SK-N-SH (cell line): ENCODE results near the gene IMMT. TPM values are rescaled to one million over a fixed set of nuclear protein-coding genes. Genes with fewer than 3 reads are reported as not detected.

ENCODE experiments used
- CTCF ChIA-PET: fragments of 300-600, 350-600 bp; formaldehyde crosslinking; extraction: SDS; loops from one replicate; lab custom pipeline; 2021; lab: Yijun Ruan, JAX
- POLR2A ChIA-PET: fragments of 350-600 bp; sonication (Branson Sonifier 250); formaldehyde crosslinking; extraction: SDS; loops from one replicate; lab custom pipeline; 2020; ENCODE audit warnings: antibody characterized with exemption, inconsistent platforms; lab: Yijun Ruan, JAX
- DNase-seq: peaks from one replicate; pipeline ENCODE4 v3.0.0; 2012
- H2AFZ ChIP-seq: fragments of 200-600 bp; sonication (generic); 2 replicates; pipeline ENCODE4 v1.8.1; 2016; ENCODE audit warnings: antibody characterized with exemption, mild to moderate bottlenecking, low read depth
- H3F3A ChIP-seq: fragments of 200-600 bp; sonication (generic); replicated peaks from 2 replicates; pipeline ENCODE3; 2016; ENCODE audit warnings: antibody characterized with exemption, mild to moderate bottlenecking; ENCODE audit not compliant: insufficient read depth
- H3K27ac ChIP-seq, 2 experiments: fragments of 200-500 bp in 1 of 2; fragments of 200-600 bp in 1 of 2; sonication (Bioruptor generic) in 1 of 2; sonication (generic), shearing (Covaris generic) in 1 of 2; 2 replicates each; pipeline versions ENCODE4 v1.5.1 to v1.6.1; 2014 to 2016; ENCODE audit warnings: low read depth in 2 of 2, inconsistent platforms in 1 of 2, low read length in 1 of 2, mild to moderate bottlenecking in 1 of 2, mixed read lengths in 1 of 2
- H3K27me3 ChIP-seq: fragments of 200-600 bp; sonication (generic), shearing (Covaris generic); 2 replicates; pipeline ENCODE4 v1.6.1; 2016; ENCODE audit warnings: mixed run types; ENCODE audit not compliant: insufficient read depth
- H3K36me3 ChIP-seq, 2 experiments: fragments of 200-500 bp in 1 of 2; fragments of 200-600 bp in 1 of 2; sonication (Bioruptor generic) in 1 of 2; sonication (generic) in 1 of 2; replicated peaks in 1 of 2; 2 replicates each; pipeline versions ENCODE3 to v1.5.1; 2014 to 2016; ENCODE audit warnings: low read length in 1 of 2, mild to moderate bottlenecking in 1 of 2; ENCODE audit not compliant: insufficient read depth in 2 of 2, control insufficient read depth in 1 of 2
- H3K4me1 ChIP-seq, 2 experiments: fragments of 200-500 bp in 1 of 2; fragments of 200-600 bp in 1 of 2; sonication (Bioruptor generic) in 1 of 2; sonication (generic), shearing (Covaris generic) in 1 of 2; 2 replicates each; pipeline versions ENCODE4 v1.5.1 to v1.6.1; 2014 to 2016; ENCODE audit warnings: low read depth in 1 of 2, low read length in 1 of 2, mixed run types in 1 of 2; ENCODE audit not compliant: insufficient read depth in 2 of 2, control insufficient read depth in 1 of 2
- H3K4me2 ChIP-seq: fragments of 200-600 bp; sonication (generic), shearing (Covaris generic); 2 replicates; pipeline ENCODE4 v1.6.1; 2017; ENCODE audit warnings: mixed run types
- H3K4me3 ChIP-seq, 2 experiments: fragments of 200-500 bp in 1 of 2; fragments of 200-600 bp in 1 of 2; sonication (Bioruptor generic) in 1 of 2; sonication (generic), shearing (Covaris generic) in 1 of 2; 2 replicates each; pipeline versions ENCODE4 v1.5.1 to v1.8.1; 2014 to 2016; ENCODE audit warnings: low read depth in 2 of 2, inconsistent platforms in 1 of 2, low read length in 1 of 2, mild to moderate bottlenecking in 1 of 2, mixed read lengths in 1 of 2, moderate library complexity in 1 of 2
- H3K79me2 ChIP-seq: fragments of 200-600 bp; sonication (generic); 2 replicates; pipeline ENCODE4 v1.8.1; 2017; ENCODE audit warnings: mild to moderate bottlenecking; ENCODE audit not compliant: insufficient read depth
- H3K9ac ChIP-seq: fragments of 200-600 bp; sonication (generic); 2 replicates; pipeline ENCODE4 v1.6.1; 2017; ENCODE audit warnings: mixed run types
- H3K9me2 ChIP-seq: fragments of 200-600 bp; sonication (generic); 2 replicates; pipeline ENCODE4 v1.6.1; 2017; ENCODE audit warnings: mixed run types
- H3K9me3 ChIP-seq: fragments of 200-600 bp; sonication (generic); 2 replicates; pipeline ENCODE4 v1.6.1; 2017; ENCODE audit warnings: mixed run types, mild to moderate bottlenecking, moderate library complexity
- H4K20me1 ChIP-seq: fragments of 200-600 bp; sonication (generic); 2 replicates; pipeline ENCODE4 v1.6.1; 2017; ENCODE audit warnings: mild to moderate bottlenecking, mixed run types; ENCODE audit not compliant: insufficient read depth
- CHD2 ChIP-seq: fragments of 150-350 bp; IDR thresholded peaks from 2 replicates; pipeline ENCODE4 v1.6.1; 2018; ENCODE audit warnings: low read length; ENCODE audit not compliant: partially characterized antibody
- ELF1 ChIP-seq: IDR thresholded peaks from 2 replicates; pipeline ENCODE4 v1.4.0; 2012
- FOSL2 ChIP-seq: IDR thresholded peaks from 2 replicates; pipeline ENCODE4 v1.4.0; 2012; ENCODE audit warnings: low read depth, mild to moderate bottlenecking, moderate library complexity, borderline replicate concordance
- FOXJ3 ChIP-seq: sonication (generic); formaldehyde crosslinking; IDR thresholded peaks from 2 replicates; pipeline ENCODE4 v1.5.1; 2020; ENCODE audit warnings: mild to moderate bottlenecking, missing genetic modification reagents
- FOXM1 ChIP-seq: IDR thresholded peaks from 2 replicates; pipeline ENCODE4 v1.4.0; 2012; ENCODE audit warnings: low read depth, mild to moderate bottlenecking
- GABPA ChIP-seq: IDR thresholded peaks from 2 replicates; pipeline ENCODE4 v1.4.0; 2012; ENCODE audit warnings: low read depth, mild to moderate bottlenecking
- GATA2 ChIP-seq: sonication (generic); formaldehyde crosslinking; IDR thresholded peaks from 2 replicates; pipeline ENCODE4 v1.5.0; 2020; ENCODE audit warnings: mild to moderate bottlenecking, missing genetic modification reagents
- JUND ChIP-seq: IDR thresholded peaks from 2 replicates; pipeline ENCODE4 v1.4.0; 2012
- MXI1 ChIP-seq: IDR thresholded peaks from 2 replicates; pipeline ENCODE4 v1.6.1; 2012; ENCODE audit warnings: mild to moderate bottlenecking, low read depth, low read length, improper control_type of control experiment
- NRF1 ChIP-seq: IDR thresholded peaks from 2 replicates; pipeline ENCODE4 v1.6.1; 2012; ENCODE audit warnings: low read depth, mild to moderate bottlenecking, low read length
- POLR2AphosphoS5 ChIP-seq: IDR thresholded peaks from 2 replicates; pipeline ENCODE4 v1.6.1; 2012; ENCODE audit warnings: low read depth, low read length
- RAD21 ChIP-seq: IDR thresholded peaks from 2 replicates; pipeline ENCODE4 v1.6.1; 2012; ENCODE audit warnings: mild to moderate bottlenecking, low read length
- RCOR1 ChIP-seq: fragments of 150-350 bp; IDR thresholded peaks from 2 replicates; pipeline ENCODE4 v1.6.1; 2017; ENCODE audit warnings: antibody characterized with exemption, low read length
- RFX5 ChIP-seq: IDR thresholded peaks from 2 replicates; pipeline ENCODE4 v1.6.1; 2012; ENCODE audit warnings: mild to moderate bottlenecking, improper control_type of control experiment, low read length
- RXRA ChIP-seq: IDR thresholded peaks from 2 replicates; pipeline ENCODE4 v1.4.0; 2012; ENCODE audit warnings: low read depth, mild to moderate bottlenecking, borderline replicate concordance
- SIN3A ChIP-seq: IDR thresholded peaks from 2 replicates; pipeline ENCODE4 v1.6.1; 2012; ENCODE audit warnings: low read depth, mild to moderate bottlenecking, low read length, moderate library complexity, borderline replicate concordance
- SMC3 ChIP-seq: IDR thresholded peaks from 2 replicates; pipeline ENCODE4 v1.6.1; 2012; ENCODE audit warnings: low read depth, low read length, improper control_type of control experiment
- TEAD4 ChIP-seq: IDR thresholded peaks from 2 replicates; pipeline ENCODE4 v1.4.0; 2012; ENCODE audit warnings: mild to moderate bottlenecking, borderline replicate concordance; ENCODE audit not compliant: insufficient read depth
- WGBS: methylation state at CpG from one replicate; pipeline ENCODE4 v1.1.6; 2017; ENCODE audit warnings: low lambda C conversion rate; 5-methylcytosine and 5-hydroxymethylcytosine counted together
- polyA plus RNA-seq, 3 experiments: library from polyadenylated mRNA; depleted of rRNA; stranded (reverse); fragments of >200 nt; gene quantifications; 2 replicates each; pipeline ENCODE4 v1.2.3, GENCODE V29; 2012
- TF ChIP-seq, protein P1 (sequence below): IDR thresholded peaks from 2 replicates; pipeline ENCODE4 v1.4.0; 2012; ENCODE audit warnings: low read depth
- TF ChIP-seq, protein P2 (sequence below): fragments of 150-350 bp; IDR thresholded peaks from 2 replicates; pipeline ENCODE4 v1.6.1; 2016; ENCODE audit warnings: mild to moderate bottlenecking, low read depth, low read length
- TF ChIP-seq, protein P3 (sequence below): IDR thresholded peaks from 2 replicates; pipeline ENCODE4 v1.4.0; 2012; ENCODE audit warnings: low read depth, borderline replicate concordance
- TF ChIP-seq, protein P4 (sequence below): IDR thresholded peaks from 2 replicates; pipeline ENCODE4; 2012

Gene IMMT
- polyA plus RNA-seq, 1 of the 3 experiments (the other 2 are of a cell fraction): 36.3 TPM

DNA sequence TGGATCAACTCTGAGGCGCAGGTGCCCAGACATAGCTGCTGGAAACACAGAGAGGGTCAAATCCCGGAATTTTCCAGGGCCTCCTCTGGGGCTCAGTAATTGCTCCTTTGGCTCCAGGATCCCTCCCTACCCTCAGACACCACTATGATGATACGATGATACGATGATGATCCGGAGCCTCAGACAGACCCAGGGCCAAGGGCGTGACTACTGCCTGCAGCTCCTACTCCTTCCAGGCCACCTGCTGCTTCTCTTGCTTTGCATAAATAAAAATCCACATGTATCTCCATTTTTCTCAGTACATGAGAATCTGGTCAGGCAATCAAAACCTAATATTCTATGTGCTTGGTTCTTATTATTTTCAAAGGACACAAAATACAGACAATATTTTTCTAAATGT, 37.6 kb upstream of the IMMT start:
- Histone ChIP-seq H3K79me2 (no peaks in the 10 kb centered on the region), H3F3A (no peaks in the 10 kb centered on the region), H3K9ac (no peak overlapping the region), H3K27ac (no peak overlapping the region), H3K9me3 (no peaks in the 10 kb centered on the region), H3K4me3 (no peak overlapping the region), H2AFZ (no peak overlapping the region), H3K27me3 (no peaks in the 10 kb centered on the region; the same call in 1 of the 2 replicates), H3K9me2 (no peaks in the 10 kb centered on the region), H3K4me1 (peaks cover 0 to 7% of the 10 kb centered on the region in 2 experiments; a peak in 1 of 4 replicates), H3K4me2 (no peak overlapping the region), H3K36me3 (no peaks in the 10 kb centered on the region), H4K20me1 (no peaks in the 10 kb centered on the region)
- ChIA-PET POLR2A (no interaction called here), CTCF (interaction anchor here (0.7 to 2.2 kb wide), 3 partner anchors 12 to 34 kb away, joined by 3 to 10 read pairs (median 4); partner anchors contain the start of gene MRPL35)
- WGBS: 43% methylated on average over 1 of the region's 6 CpGs
- TF ChIP-seq NRF1 (no peak), POLR2AphosphoS5 (no peak), RCOR1 (no peak), RAD21 (no peak), ELF1 (no peak), FOXJ3 (CRISPR knock-in tag) (no peak), TEAD4 (no peak), FOSL2 (no peak), JUND (no peak), RXRA (no peak), CHD2 (no peak), SIN3A (no peak), FOXM1 (no peak), MXI1 (no peak)
- TF ChIP-seq, protein P1, sequence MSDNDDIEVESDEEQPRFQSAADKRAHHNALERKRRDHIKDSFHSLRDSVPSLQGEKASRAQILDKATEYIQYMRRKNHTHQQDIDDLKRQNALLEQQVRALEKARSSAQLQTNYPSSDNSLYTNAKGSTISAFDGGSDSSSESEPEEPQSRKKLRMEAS: no peak
- TF ChIP-seq, protein P2, sequence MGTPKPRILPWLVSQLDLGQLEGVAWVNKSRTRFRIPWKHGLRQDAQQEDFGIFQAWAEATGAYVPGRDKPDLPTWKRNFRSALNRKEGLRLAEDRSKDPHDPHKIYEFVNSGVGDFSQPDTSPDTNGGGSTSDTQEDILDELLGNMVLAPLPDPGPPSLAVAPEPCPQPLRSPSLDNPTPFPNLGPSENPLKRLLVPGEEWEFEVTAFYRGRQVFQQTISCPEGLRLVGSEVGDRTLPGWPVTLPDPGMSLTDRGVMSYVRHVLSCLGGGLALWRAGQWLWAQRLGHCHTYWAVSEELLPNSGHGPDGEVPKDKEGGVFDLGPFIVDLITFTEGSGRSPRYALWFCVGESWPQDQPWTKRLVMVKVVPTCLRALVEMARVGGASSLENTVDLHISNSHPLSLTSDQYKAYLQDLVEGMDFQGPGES: no peak
- TF ChIP-seq, protein P3, sequence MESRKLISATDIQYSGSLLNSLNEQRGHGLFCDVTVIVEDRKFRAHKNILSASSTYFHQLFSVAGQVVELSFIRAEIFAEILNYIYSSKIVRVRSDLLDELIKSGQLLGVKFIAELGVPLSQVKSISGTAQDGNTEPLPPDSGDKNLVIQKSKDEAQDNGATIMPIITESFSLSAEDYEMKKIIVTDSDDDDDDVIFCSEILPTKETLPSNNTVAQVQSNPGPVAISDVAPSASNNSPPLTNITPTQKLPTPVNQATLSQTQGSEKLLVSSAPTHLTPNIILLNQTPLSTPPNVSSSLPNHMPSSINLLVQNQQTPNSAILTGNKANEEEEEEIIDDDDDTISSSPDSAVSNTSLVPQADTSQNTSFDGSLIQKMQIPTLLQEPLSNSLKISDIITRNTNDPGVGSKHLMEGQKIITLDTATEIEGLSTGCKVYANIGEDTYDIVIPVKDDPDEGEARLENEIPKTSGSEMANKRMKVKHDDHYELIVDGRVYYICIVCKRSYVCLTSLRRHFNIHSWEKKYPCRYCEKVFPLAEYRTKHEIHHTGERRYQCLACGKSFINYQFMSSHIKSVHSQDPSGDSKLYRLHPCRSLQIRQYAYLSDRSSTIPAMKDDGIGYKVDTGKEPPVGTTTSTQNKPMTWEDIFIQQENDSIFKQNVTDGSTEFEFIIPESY: no peak
- DNase-seq: no peak

DNA sequence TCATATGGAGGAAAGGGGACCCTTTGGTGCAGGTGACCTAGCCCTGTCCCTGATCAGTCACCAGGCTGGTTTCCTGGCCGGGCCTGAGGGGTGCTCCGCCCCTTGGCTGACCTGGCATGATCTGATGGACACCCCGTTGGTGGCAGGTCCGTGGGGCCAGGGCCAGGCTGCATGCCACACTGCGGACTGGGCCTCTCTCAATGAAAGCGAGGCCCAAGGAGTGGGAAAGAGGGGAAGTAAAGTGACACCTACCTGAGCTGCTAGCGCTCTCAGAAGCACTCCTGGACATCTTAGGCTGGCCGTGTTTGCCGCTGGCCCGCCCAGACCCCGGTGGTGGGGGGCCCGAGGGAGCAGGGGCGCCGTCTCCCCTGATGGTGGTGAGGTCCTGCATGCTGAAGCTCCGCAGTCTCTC, 37.1 kb upstream of the IMMT start:
- Histone ChIP-seq H3K36me3 (no peaks in the 10 kb centered on the region), H3K79me2 (no peaks in the 10 kb centered on the region), H3F3A (no peaks in the 10 kb centered on the region), H4K20me1 (no peaks in the 10 kb centered on the region), H3K27ac (no peak overlapping the region), H3K27me3 (no peaks in the 10 kb centered on the region; the same call in 1 of the 2 replicates), H3K4me3 (no peak overlapping the region), H3K9me2 (no peaks in the 10 kb centered on the region), H3K4me2 (no peak overlapping the region), H2AFZ (no peak overlapping the region), H3K9ac (no peak overlapping the region), H3K9me3 (no peaks in the 10 kb centered on the region), H3K4me1 (peaks cover 0 to 7% of the 10 kb centered on the region in 2 experiments; a peak in 1 of 4 replicates)
- no peak for DNase-seq
- 73% methylated on average over 14 of the region's 15 CpGs for WGBS
- POLR2A ChIA-PET: no interaction called here
- TF ChIP-seq, protein P1: no peak
- TF ChIP-seq MXI1 (no peak), GATA2 (CRISPR knock-in tag) (no peak), FOSL2 (no peak), RFX5 (no peak), FOXJ3 (CRISPR knock-in tag) (no peak), SMC3 (no peak), CHD2 (no peak), SIN3A (no peak), JUND (no peak), GABPA (no peak)
- TF ChIP-seq, protein P4, sequence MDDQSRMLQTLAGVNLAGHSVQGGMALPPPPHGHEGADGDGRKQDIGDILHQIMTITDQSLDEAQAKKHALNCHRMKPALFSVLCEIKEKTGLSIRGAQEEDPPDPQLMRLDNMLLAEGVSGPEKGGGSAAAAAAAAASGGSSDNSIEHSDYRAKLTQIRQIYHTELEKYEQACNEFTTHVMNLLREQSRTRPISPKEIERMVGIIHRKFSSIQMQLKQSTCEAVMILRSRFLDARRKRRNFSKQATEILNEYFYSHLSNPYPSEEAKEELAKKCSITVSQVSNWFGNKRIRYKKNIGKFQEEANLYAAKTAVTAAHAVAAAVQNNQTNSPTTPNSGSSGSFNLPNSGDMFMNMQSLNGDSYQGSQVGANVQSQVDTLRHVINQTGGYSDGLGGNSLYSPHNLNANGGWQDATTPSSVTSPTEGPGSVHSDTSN: no peak
- CTCF ChIA-PET: interaction anchor here (0.7 to 2.2 kb wide), 3 partner anchors 11 to 33 kb away, joined by 3 to 10 read pairs (median 4); partner anchors contain the start of gene MRPL35
